Measurements from ENCODE around the gene DGKG.

The DGKG gene

GRCh38 chr3:186192823-186193222, 169.2 kb downstream of the DGKG start:
- in situ Hi-C loops (cut with MboI; ENCODE audit: low sequenced_read_pairs, unreplicated experiment) = no loop called here
- DNase-seq (ENCODE audit: low spot score) = no peak
- TF ChIP-seq CTCF (IDR thresholded peaks at IDR 0.05; ENCODE audit: borderline replicate concordance, control extremely low read depth, extremely low read depth, insufficient read depth, missing control alignments) = no peak

- in situ Hi-C loops (cut with MboI; ENCODE audit: low sequenced_read_pairs, unreplicated experiment) = no loop called here
- TF ChIP-seq CTCF (IDR thresholded peaks at IDR 0.05; ENCODE audit: borderline replicate concordance, control extremely low read depth, extremely low read depth, insufficient read depth, missing control alignments) = no peak
- DNase-seq (ENCODE audit: low spot score) = no peak
Observed at GRCh38 chr3:186189492-186189891, 172.5 kb downstream of the DGKG start.

GRCh38 chr3:186187401-186188275, 174.4 kb downstream of the DGKG start:
- in situ Hi-C loops (cut with MboI; ENCODE audit: low sequenced_read_pairs, unreplicated experiment) = no loop called here
- TF ChIP-seq CTCF (IDR thresholded peaks at IDR 0.05; ENCODE audit: borderline replicate concordance, control extremely low read depth, extremely low read depth, insufficient read depth, missing control alignments) = no peak
- DNase-seq (ENCODE audit: low spot score) = no peak

GRCh38 chr3:186185194-186185787, 176.7 kb downstream of the DGKG start:
- peak; percentile 31 for DNase-seq (ENCODE audit: low spot score)
- in situ Hi-C loops (cut with MboI; ENCODE audit: low sequenced_read_pairs, unreplicated experiment) = no loop called here
- no peak for TF ChIP-seq CTCF (IDR thresholded peaks at IDR 0.05; ENCODE audit: borderline replicate concordance, control extremely low read depth, extremely low read depth, insufficient read depth, missing control alignments)

- no peak for TF ChIP-seq CTCF (IDR thresholded peaks at IDR 0.05; ENCODE audit: borderline replicate concordance, control extremely low read depth, extremely low read depth, insufficient read depth, missing control alignments)
- no peak for DNase-seq (ENCODE audit: low spot score)
- in situ Hi-C loops (cut with MboI; ENCODE audit: low sequenced_read_pairs, unreplicated experiment) = no loop called here
Observed at GRCh38 chr3:186184021-186184420, 178.0 kb downstream of the DGKG start.

- in situ Hi-C loops (cut with MboI; ENCODE audit: low sequenced_read_pairs, unreplicated experiment) = no loop called here
- TF ChIP-seq CTCF (IDR thresholded peaks at IDR 0.05; ENCODE audit: borderline replicate concordance, control extremely low read depth, extremely low read depth, insufficient read depth, missing control alignments) = no peak
- DNase-seq (ENCODE audit: low spot score) = no peak
Observed at GRCh38 chr3:186182850-186183249, 179.2 kb downstream of the DGKG start.

All from GM13976 (cell line).